HEK293 (cell line): ENCODE measurements around the gene DNAJB4.

ENCODE experiments used
- CTCF ChIA-PET: fragments of 350-600 bp; formaldehyde crosslinking; extraction: SDS; loops from one replicate; lab custom pipeline; 2021; ENCODE audit warnings: antibody characterized with exemption; lab: Yijun Ruan, JAX
- POLR2A ChIA-PET: fragments of 300-600 bp; formaldehyde crosslinking; extraction: SDS; loops from one replicate; lab custom pipeline; 2020; ENCODE audit warnings: antibody characterized with exemption, inconsistent platforms; lab: Yijun Ruan, JAX
- H3K27ac ChIP-seq: fragments of 200-500 bp; sonication (Bioruptor generic); 2 replicates; pipeline ENCODE4 v1.5.1; 2014; ENCODE audit warnings: low read depth, low read length, control low read depth, inconsistent platforms; ENCODE audit errors: extremely low read depth
- H3K36me3 ChIP-seq, 2 experiments: fragments of 200-500 bp in 1 of 2; sonication (Bioruptor generic) in 1 of 2; 1 replicate in 1 of 2; 2 replicates in 1 of 2; pipeline ENCODE4 v1.5.1; 2014 to 2017; ENCODE audit warnings: inconsistent platforms in 2 of 2, low read length in 2 of 2; ENCODE audit not compliant: control insufficient read depth in 2 of 2, insufficient read depth in 1 of 2
- H3K4me1 ChIP-seq: fragments of 200-500 bp; sonication (Bioruptor generic); 2 replicates; pipeline ENCODE4 v1.5.1; 2014; ENCODE audit warnings: mild to moderate bottlenecking, low read length, inconsistent platforms; ENCODE audit not compliant: control insufficient read depth, insufficient read depth
- H3K4me3 ChIP-seq: 2 replicates; pipeline ENCODE4 v1.5.1; 2011; ENCODE audit warnings: low read depth, mild to moderate bottlenecking, control low read depth, low read length, moderate library complexity
- H3K9me3 ChIP-seq: fragments of 200-500 bp; sonication (Bioruptor generic); 2 replicates; pipeline ENCODE4 v1.5.1; 2014; ENCODE audit warnings: low read depth, low read length, inconsistent platforms; ENCODE audit not compliant: control insufficient read depth, insufficient read depth
- AEBP2 ChIP-seq: fragments of 450-650 bp; formaldehyde crosslinking; IDR thresholded peaks from 2 replicates; pipeline ENCODE4 v1.5.1; 2016; ENCODE audit warnings: missing biosample characterization, missing genetic modification characterization, borderline replicate concordance
- ATF2 ChIP-seq: fragments of 450-650 bp; formaldehyde crosslinking; IDR thresholded peaks from 2 replicates; pipeline ENCODE4 v1.5.1; 2016; ENCODE audit warnings: missing biosample characterization, missing genetic modification characterization, low read depth
- GLI4 ChIP-seq: fragments of 450-650 bp; formaldehyde crosslinking; IDR thresholded peaks from 2 replicates; pipeline ENCODE4 v1.5.1; 2016; ENCODE audit warnings: missing biosample characterization, missing genetic modification characterization
- HIC1 ChIP-seq: fragments of 450-650 bp; formaldehyde crosslinking; IDR thresholded peaks from 2 replicates; pipeline ENCODE4 v1.5.1; 2016; ENCODE audit warnings: missing biosample characterization, missing genetic modification characterization
- PRDM1 ChIP-seq: fragments of 450-650 bp; formaldehyde crosslinking; IDR thresholded peaks from 2 replicates; pipeline ENCODE4; 2016; ENCODE audit warnings: missing biosample characterization, missing genetic modification characterization
- PRDM10 ChIP-seq: fragments of 450-650 bp; formaldehyde crosslinking; IDR thresholded peaks from 2 replicates; pipeline ENCODE4 v1.5.1; 2016; ENCODE audit warnings: missing biosample characterization, missing genetic modification characterization
- RBAK ChIP-seq: fragments of 450-650 bp; formaldehyde crosslinking; IDR thresholded peaks from 2 replicates; pipeline ENCODE4 v1.5.1; 2016; ENCODE audit warnings: missing biosample characterization, missing genetic modification characterization
- YY1 ChIP-seq: fragments of 450-650 bp; formaldehyde crosslinking; IDR thresholded peaks from 2 replicates; pipeline ENCODE4 v1.5.1; 2018; ENCODE audit warnings: missing biosample characterization, missing genetic modification characterization
- YY2 ChIP-seq: fragments of 450-650 bp; formaldehyde crosslinking; IDR thresholded peaks from 2 replicates; pipeline ENCODE4 v1.5.1; 2016; ENCODE audit warnings: missing biosample characterization, missing genetic modification characterization
- ZBTB48 ChIP-seq: fragments of 450-650 bp; formaldehyde crosslinking; IDR thresholded peaks from 2 replicates; pipeline ENCODE4 v1.5.1; 2016; ENCODE audit warnings: missing biosample characterization, missing genetic modification characterization
- ZNF114 ChIP-seq: fragments of 450-650 bp; formaldehyde crosslinking; IDR thresholded peaks from 2 replicates; pipeline ENCODE4 v1.5.0; 2017; ENCODE audit warnings: missing biosample characterization, missing genetic modification characterization
- ZNF132 ChIP-seq: fragments of 450-650 bp; formaldehyde crosslinking; IDR thresholded peaks from 2 replicates; pipeline ENCODE4 v1.5.1; 2017; ENCODE audit warnings: missing biosample characterization, missing genetic modification characterization, borderline replicate concordance
- ZNF169 ChIP-seq: fragments of 450-650 bp; formaldehyde crosslinking; IDR thresholded peaks from 2 replicates; pipeline ENCODE4 v1.5.1; 2016; ENCODE audit warnings: missing biosample characterization, missing genetic modification characterization
- ZNF239 ChIP-seq: fragments of 450-650 bp; formaldehyde crosslinking; IDR thresholded peaks from 2 replicates; pipeline ENCODE4 v1.5.1; 2016; ENCODE audit warnings: missing biosample characterization, missing genetic modification characterization
- ZNF280D ChIP-seq: fragments of 450-650 bp; formaldehyde crosslinking; IDR thresholded peaks from 2 replicates; pipeline ENCODE4 v1.5.1; 2016; ENCODE audit warnings: missing biosample characterization, missing genetic modification characterization
- ZNF398 ChIP-seq: fragments of 450-650 bp; formaldehyde crosslinking; IDR thresholded peaks from 2 replicates; pipeline ENCODE4 v1.5.1; 2017; ENCODE audit warnings: missing biosample characterization, missing genetic modification characterization
- ZNF404 ChIP-seq: fragments of 450-650 bp; formaldehyde crosslinking; IDR thresholded peaks from 2 replicates; pipeline ENCODE4 v1.5.1; 2017; ENCODE audit warnings: missing biosample characterization, missing genetic modification characterization
- ZNF571 ChIP-seq: fragments of 450-650 bp; formaldehyde crosslinking; IDR thresholded peaks from 2 replicates; pipeline ENCODE4 v1.5.0; 2017; ENCODE audit warnings: missing biosample characterization, missing genetic modification characterization
- ZNF701 ChIP-seq: fragments of 450-650 bp; formaldehyde crosslinking; IDR thresholded peaks from 2 replicates; pipeline ENCODE4 v1.5.1; 2016; ENCODE audit warnings: missing biosample characterization, missing genetic modification characterization
- ZNF792 ChIP-seq: fragments of 450-650 bp; formaldehyde crosslinking; IDR thresholded peaks from 2 replicates; pipeline ENCODE4 v1.5.1; 2016; ENCODE audit warnings: missing biosample characterization, missing genetic modification characterization
- ZXDB ChIP-seq: fragments of 450-650 bp; formaldehyde crosslinking; IDR thresholded peaks from 2 replicates; pipeline ENCODE4 v1.5.1; 2016; ENCODE audit warnings: missing biosample characterization, missing genetic modification characterization

The DNAJB4 gene

GRCh38 chr1:78045563-78045925, 40.8 kb downstream of the DNAJB4 start:
- Histone ChIP-seq H3K9me3 (no peaks in the 10 kb centered on the region), H3K4me1 (no peaks in the 10 kb centered on the region), H3K36me3 (no peaks in the 10 kb centered on the region), H3K4me3 (no peak overlapping the region), H3K27ac (no peak overlapping the region)
- ChIA-PET CTCF (interaction anchor here (0.7 kb wide), 1 partner anchor 1761 kb away, joined by 3 read pairs; no protein-coding TSS in a partner anchor), POLR2A (no interaction called here)
- TF ChIP-seq ZNF132 (tag by site-specific recombination) (no peak), AEBP2 (no peak), ZNF792 (no peak), ZNF280D (tag by site-specific recombination) (no peak), ATF2 (tag by site-specific recombination) (no peak), ZNF169 (tag by site-specific recombination) (no peak), ZNF701 (tag by site-specific recombination) (no peak), YY2 (tag by site-specific recombination) (no peak), YY1 (tag by site-specific recombination) (no peak), ZNF404 (tag by site-specific recombination) (no peak)

GRCh38 chr1:78045926-78046778, 41.4 kb downstream of the DNAJB4 start, which contains the start of gene GIPC2:
Gene GIPC2 (plus strand): TSS chr1:78045966. CDS start chr1:78046095, 129 bp downstream.
- H3K36me3 ChIP-seq: no peaks in the 10 kb centered on the region
- no peak within 1 kb of the TSS for H3K4me3 ChIP-seq
- CTCF ChIA-PET: no interaction called here
- H3K9me3 ChIP-seq: no peaks in the 10 kb centered on the region
- no peaks in the 10 kb centered on the region for H3K4me1 ChIP-seq
- no peak within 1 kb of the TSS for H3K27ac ChIP-seq
- POLR2A ChIA-PET: no interaction called here
- TF ChIP-seq PRDM10 (tag by site-specific recombination) (no peak), ZNF398 (tag by site-specific recombination) (no peak), ZNF239 (tag by site-specific recombination) (no peak), ZBTB48 (tag by site-specific recombination) (no peak), GLI4 (tag by site-specific recombination) (no peak), ZNF571 (tag by site-specific recombination) (no peak), ZNF114 (tag by site-specific recombination) (no peak), PRDM1 (tag by site-specific recombination) (no peak), ZXDB (tag by site-specific recombination) (no peak), HIC1 (no peak), RBAK (tag by site-specific recombination) (no peak)
